CD1c-positive myeloid dendritic cell (primary cell): Measurements from ENCODE around the gene HOXA6.

Experiments
- DNase-seq: peaks from one replicate; pipeline ENCODE4 v3.0.0-alpha.2; 2016; ENCODE audit errors: extremely low spot score

HOXA6 gene

DNA sequence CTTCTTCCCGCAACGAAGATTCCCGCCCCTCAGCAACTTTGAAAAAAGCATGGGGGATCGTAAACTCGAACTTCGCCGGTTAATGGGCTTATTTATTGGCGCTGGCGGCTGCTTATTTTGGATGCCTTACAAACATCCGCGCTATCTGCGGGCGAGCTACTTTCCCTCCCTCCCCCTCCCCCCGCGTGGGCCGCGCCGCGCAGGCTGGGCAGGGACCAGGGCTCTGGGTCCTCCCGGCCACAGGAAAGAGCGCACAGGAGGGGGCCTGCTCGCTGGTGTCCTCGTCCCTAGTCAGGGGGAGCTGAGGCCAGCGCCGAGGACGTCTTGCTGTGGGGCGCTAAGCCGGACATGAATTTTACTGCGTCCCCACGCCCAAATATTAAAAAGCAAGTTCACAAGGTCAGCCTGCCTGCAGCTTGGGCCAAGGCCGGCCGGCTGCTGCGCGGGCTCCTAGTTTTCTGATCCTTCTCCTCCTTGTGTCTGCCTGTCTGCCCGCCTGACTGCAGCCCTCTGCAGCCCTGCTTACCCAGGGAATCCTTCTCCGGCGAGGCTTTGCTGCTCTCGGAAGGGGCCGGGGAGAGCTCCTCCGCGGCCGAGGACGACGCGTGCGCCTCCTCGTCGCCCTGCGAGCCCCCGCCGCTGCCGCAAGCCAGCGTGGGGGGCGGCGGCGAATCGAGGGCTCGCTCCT lies 25.4 kb upstream of the HOXA6 start:
- no peak for DNase-seq

DNA sequence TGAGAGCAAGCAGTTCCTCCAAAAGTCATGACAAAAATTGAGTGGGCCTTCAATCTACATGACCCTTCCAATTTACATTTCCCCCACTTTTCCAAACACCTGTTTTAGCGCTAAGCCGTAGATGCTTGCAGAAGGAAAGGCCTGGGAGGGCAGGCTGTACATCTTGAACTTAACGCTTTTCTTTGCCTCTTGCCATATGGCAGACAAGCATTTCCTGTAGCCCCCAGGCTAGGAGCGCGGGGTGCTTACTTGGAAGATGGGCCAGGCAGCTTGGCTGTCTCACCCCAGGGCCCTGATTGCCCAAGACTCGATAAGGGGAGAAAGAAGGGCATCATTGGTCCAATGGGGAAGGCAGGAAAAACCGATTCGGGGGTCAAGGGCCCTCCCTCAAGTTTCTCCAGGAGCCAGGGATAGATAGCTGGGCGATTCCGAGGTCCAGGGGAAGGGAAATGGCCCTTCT lies 24.8 kb upstream of the HOXA6 start:
- no peak for DNase-seq

DNA sequence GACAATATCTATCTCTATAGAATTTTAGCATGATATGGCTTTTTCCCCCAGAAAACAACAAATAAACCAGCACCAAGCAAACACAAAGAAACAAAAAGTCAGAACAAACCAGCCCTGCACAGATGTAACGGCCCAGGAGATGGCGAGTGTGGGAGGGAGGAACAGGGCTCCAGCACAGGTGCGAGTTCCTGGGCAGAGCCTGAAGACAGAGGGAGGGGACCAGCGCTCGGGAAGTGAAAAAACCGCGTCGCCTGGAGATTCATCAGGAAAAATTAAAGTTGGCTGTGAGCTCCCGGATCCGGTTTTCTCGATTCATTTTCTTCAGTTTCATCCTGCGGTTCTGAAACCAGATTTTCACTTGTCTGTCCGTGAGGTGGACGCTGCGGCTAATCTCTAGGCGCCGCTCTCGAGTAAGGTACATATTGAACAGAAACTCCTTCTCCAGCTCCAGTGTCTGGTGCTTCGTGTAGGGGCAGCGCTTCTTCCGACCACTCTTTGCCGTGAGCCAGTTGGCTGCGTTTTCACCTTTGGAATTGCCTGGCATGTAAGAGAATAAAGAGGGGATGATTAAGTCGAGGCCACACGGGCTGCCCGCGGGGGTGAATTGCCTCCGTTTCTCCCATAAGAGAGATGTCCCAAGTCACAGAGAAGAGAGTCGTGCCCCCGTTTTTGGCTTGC lies 24.2 kb upstream of the HOXA6 start:
- no peak for DNase-seq

DNA sequence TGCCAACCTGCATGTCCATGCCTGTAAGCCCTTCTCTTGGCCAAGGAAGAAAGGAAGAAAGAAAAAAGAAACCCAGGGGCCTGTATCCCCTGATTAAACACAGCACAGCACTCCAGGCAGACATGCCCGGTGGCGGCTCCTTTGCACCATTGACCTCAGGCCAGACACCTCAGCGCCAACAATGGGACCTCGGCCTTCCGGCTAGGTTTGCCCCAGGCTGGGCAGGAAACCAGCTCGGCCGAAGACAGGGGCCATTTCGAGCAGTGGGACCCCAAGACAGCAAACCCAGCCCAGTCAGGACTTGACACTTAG lies 23.7 kb upstream of the HOXA6 start:
- DNase-seq = no peak

DNA sequence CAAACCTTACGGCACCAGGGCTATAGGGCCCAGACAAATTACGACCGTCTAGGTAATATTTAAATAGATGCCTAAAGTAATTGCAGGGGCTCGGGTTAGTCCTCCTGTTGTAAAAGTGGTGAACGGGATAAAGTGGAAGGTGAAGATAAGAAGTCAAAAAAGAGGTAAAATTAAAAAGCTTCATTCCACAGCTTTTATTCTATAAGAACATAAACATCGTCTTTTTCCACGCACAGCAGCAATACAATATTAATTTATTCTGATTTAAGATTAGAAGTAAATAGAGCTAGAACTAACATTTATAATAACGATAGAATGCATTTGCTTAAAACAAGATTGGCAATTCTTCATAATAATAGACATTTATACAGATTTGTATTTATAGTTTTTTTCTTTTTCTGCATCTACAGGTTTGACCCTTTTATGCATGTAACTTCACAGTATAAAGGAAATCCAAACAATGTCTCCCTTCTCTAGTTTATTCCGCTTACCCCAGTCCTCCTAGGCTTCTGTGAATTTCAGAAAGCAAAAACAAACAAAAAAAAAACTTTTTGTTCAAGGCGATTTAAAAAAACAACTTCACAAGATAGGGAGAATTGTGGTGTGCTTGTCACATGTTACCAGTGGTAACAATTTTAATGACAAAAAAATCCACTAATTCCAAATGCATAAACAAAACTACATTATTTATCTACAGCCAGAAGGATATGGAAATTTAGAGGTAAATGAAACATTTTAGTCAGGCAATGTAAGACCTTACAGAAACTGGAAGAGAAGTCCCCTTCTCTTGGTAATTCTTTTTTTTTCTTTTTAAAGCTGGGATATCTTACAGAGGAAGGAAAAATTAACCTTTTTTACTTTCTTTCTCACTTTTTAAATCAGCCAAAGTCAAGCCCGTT lies 23.1 kb upstream of the HOXA6 start:
- DNase-seq = no peak

DNA sequence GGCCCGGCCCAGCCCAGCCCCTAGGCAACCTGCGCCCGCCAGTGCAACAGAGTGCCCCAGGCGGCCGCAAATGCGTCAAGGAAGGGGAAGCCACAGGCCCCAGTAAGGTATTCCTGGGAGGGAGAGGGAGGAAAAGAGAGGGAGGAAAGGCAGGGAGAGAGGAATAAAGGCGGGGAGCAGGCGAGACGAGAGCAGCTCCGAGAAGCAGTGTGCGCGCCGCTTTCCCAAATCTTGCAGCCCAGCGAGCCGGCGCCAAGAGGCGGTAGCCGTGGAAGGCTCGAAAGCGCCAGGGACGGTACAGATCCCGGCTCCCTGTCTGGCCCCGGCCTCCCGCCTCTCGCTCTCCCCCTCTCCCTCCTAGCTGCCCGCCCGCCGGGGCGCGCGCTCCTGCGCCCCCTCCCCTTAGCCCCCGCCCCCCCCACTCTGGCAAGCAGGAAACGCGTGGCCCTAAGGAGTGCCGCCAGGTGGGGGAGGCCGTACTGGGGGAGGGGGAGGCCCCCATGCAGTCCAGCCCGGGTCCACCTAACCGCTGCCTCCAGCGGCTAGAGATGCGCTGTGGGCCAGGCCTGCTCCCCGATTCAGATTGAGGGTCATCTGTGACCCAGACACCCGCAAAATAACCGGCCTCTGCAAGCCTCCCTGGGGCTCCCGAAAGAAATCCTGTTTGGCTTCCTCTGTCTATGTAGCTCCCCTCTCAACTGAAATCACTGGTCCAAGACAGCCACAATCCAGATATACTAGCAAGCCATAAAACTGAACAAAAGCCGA lies 22.3 kb upstream of the HOXA6 start:
- no peak for DNase-seq

DNA sequence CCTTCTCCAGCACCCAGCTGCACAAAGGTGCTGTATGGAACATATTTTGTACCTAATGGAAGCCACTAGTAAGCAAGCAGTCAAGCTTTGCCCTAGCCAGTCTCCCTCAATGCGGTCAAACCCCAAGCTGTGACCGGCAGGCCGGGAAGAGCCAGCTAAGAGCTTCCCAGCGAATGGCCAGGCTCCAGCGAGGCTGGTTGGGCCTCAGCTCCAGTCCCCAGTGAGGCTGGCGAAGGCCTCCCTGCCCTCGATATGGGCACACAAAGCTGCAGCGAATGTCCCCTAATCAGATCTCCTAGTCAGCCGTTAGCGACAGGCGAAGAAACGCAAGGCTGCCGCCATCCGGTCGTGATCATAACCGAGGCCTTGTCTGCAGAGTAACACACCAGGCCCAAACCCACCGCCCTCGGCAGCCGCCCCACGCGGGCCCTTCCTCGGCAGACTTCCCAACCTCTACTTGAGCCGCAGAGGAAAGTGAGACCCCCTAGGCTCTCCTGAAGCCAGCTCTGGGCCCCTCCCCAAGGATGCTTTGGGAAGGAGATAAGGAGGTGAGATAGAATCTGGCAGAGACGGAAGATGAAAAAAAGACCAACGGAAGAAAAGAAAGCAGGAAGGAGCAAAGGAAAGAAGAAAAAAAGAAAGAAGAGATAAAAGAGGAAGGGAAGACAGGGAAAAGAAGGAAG lies 20.8 kb upstream of the HOXA6 start:
- no peak for DNase-seq

DNA sequence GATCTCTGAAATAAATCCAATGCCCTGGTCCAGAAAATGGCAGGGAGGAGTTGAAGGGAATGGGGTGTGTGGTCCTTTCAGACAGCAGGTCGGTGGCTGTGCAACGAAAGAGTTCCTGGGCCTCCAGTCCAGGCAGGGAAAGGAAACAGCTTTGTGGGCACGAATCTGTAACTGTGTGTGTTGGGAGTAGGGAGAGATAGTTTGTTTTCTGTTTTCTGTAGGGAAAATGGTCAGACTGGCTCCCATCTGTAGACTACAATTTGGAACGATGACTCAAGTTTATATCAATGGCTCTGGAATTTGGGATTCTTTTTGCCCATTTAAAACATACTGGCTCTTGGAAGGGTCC lies 20.3 kb upstream of the HOXA6 start:
- DNase-seq = no peak

DNA sequence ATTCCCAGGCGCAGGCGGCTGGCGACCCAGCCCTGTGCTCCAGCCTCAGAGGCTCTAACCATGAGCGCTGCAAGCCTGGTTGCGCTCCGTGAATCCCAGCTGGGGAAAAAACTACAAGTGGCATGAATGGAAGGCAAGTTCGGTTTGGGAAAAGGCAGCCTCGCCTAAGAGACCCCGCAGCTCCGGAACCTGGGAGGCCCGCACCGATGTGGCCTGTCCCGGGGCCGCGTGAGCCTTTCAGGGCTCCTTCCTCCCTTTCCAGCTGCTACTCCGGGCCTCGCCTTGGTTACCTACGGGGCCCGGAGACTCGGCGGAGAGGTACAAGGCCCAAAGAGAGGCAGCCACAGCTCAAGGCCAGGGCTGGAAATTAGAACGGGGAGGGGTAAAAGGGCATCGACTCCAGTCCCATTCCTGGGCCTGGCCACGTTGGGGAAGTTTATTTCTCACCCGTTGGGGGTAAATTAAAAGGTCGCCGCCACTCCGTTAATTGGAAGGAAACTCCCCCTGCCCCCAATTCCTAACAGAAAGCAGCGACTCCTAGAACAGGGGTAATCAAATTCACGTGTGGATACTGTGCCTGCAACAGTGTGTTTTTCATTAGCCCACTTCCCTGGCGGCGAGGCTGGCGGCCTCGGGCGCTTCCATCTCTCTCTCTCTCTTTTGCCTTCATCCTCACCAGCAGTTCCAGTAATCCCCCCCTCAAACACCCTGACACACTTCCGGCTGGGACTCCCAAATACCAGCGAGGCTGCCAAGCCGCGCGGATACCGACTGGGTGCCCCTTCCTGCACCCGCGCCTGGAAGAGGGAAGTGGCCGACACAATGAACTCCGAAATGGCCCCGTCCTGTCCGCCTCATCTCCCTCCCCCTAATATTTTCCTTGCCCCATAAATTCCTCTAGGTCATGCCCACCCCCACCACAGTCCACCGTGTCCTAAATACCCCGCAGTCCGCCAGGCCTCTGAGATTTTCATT lies 19.2 kb upstream of the HOXA6 start:
- no peak for DNase-seq

DNA sequence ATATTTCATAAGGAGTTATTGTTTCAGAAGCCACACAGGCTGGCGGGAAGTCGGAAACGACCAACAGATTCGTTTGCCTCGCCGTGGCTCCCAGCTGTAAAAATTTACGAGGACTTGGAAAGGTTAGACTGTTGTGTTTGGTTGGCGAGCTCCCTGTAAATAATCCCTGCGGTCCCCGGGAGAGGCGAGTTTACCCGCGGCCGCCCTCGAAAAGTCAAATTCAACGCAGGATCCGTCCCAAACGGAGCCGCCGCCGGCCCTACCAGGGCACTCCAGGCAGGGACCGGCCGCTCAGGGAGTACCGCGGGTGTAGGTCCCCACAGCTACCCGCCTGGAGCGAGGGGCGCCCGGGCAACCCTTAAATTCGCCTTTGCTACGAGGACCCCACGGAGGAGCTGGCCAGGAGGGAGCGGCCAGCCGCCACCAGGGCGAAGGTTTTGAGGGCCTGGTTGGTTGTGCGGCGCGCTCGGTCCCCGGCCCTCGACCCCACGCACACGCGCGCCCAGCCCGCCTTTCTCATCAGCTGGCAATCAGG lies 18.5 kb upstream of the HOXA6 start:
- DNase-seq = no peak

DNA sequence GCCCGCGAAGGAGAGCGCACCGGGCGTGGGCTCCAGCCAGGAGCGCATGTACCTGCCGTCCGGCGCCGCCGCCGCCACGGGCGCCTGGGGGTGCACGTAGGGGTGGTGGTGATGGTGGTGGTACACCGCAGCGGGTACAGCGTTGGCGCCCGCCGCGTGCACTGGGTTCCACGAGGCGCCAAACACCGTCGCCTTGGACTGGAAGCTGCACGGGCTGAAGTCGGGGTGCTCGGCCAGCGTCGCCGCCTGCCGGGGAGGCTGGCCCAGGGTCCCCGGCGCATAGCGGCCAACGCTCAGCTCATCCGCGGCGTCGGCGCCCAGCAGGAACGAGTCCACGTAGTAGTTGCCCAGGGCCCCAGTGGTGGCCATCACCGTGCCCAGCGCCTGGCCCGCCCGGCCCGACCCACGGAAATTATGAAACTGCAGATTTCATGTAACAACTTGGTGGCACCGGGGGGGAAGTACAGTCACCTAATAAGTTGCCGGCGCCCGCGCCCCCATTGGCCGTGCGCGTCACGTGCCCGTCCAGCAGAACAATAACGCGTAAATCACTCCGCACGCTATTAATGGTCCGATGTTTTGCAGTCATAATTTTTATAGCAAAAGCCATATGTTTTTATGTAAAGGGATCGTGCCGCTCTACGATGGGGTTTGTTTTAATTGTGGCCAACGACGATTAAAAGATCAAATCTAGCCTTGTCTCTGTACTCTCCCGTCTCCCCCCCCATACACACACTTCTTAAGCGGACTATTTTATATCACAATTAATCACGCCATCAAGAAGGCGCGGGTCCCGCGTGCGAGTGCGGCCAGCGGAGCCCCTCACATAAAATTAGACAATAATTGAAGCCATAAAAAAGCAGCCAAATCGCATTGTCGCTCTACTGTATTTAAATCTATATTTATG lies 17.8 kb upstream of the HOXA6 start, which contains the start of gene HOXA9:
Gene HOXA9, minus strand, starts transcription at position 449 of the 907 bp plus-strand sequence. Its CDS starts 80 bp downstream, at position 369.
- DNase-seq = peak; percentile 90

DNA sequence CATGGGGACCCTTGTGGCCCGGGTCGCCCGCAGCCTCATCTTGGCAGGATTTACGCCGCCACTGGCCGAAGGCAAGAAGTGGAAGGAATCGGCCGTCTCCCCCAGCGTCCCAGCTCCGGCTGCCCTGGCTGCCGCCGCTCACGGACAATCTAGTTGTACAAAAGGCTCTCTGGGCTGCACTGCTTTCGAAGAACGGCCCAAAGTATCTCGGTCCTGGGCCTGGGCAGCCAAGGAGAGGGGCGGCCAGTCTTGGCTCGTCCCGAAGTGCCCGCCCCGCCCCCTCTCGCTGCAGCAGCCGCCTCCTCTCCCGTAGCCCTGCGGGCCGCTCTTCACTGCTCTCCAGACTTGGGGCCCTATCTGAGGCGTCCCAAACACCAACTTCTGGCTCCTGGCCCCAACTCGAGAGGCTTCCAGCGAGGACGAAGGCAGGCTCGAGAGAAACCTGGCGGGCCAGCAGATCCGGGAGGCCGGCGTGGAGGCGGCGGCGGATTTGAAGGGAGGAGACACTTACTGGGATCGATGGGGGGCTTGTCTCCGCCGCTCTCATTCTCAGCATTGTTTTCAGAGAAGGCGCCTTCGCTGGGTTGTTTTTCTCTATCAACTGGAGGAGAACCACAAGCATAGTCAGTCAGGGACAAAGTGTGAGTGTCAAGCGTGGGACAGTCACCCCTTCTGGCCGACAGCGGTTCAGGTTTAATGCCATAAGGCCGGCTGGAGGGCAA lies 17.0 kb upstream of the HOXA6 start:
- DNase-seq = no peak

DNA sequence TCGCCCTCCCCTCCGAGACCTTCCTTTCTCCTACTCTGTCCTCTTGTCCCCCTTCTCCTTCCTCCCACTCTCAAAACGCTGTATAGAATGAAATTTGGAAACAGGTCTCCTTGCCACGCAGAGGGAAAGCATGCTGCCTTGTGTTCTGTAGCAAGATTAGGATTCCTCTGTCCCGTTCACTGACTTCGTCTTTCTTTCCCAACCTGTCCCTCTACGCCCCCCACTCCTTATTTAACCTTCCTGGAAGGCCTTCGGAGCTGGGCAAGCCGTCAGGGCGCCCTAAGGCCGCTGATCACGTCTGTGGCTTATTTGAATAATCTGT lies 16.4 kb upstream of the HOXA6 start:
- no peak for DNase-seq

DNA sequence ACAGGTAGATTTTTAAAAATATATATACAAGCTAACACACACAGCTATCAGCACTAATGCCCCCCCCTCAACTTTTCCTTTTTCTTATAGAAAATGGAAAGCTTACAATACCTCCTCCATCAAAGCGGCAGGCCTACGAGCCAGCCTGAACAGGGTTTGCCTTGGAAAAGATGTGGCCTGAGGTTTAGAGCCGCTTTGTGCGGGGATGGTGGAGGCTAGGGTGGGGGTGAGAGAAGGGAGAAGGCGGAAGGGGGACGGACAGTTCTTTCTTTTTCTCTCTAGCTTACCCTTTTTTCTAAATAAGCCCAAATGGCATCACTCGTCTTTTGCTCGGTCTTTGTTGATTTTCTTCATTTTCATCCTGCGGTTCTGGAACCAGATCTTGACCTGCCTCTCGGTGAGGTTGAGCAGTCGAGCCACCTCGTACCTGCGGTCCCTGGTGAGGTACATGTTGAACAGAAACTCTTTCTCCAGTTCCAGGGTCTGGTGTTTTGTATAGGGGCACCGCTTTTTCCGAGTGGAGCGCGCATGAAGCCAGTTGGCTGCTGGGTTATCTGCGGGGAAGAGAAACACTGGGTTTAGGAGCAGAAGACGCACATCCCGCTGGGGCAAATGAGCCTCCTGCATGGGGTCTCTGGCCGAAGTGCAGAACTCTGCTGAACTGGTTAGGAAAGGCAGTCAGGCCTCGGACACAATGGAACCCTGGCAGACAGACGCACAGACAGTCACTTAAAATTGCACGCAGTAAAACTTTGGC lies 15.9 kb upstream of the HOXA6 start:
- DNase-seq = no peak

DNA sequence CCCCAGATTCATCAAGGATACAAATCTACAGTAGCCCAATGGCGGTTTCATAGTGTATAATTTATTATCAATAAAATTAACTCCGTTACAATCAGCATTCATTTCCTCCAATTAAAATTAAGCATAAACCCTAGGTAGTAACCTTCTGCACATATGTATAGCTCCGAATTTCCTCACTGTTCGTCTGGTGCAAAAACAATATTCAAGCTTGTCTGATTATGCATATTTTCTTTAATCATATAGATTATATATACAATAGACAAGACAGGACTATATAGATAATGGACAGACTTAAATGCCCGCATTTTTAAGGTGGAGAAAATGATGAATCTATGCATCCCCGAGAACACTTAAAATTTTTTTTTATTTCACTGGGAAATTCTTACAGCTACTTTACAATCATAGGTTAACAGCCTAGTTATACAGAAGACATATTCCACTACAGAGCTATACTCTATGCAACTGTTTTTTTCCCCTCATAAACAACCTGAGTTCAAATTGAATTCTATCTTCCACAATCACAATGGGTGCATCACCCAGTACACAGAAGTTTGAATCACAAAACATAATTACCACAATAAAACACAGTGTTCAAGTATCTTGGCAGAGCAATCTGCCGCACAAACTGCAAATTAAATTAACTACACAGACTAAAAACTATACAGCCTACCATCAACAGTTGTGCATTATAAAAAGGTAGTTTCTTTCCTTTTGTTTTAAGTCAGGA lies 15.2 kb upstream of the HOXA6 start:
- no peak for DNase-seq

DNA sequence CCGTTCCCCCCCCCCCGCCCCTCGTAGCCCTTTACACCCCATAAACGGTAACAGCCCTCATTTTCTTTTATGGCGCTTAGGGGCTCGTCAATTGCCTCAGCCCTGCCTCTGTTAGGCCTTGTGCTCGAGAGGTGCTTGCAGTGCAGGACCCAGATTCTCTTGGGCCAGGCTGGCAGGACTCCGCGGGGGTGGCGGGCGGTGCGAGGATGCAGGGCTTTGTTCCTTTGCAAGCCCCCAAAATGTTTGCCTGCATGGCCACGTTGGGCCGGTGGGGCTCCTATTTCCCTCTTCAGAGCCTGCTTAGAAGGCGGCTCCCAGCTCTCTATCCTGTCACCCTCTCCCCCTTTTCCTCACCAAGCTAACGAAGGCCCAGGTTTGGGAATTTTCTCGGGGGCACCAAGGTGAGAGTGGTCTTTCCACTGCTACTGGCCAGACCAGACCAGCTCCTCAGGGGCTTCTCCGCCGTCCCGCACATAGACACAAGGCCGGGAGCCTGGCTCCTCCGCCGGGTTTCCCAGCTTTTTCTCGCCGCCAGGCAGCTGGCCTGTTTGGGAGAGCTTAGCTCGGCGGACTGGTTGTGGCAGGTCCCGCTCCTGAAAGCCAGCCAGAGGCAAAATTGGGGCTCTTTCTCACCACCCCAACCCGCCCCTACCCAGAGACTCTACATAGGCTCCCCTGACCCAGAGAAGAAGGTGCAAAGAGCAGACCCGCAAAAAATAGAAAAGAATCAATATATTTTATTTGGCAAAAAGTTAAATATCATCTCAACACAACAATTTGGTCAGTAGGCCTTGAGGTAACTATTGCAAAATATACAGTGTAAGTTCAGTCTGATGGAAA lies 14.4 kb upstream of the HOXA6 start:
- no peak for DNase-seq
